Muscle layer of duodenum (tissue), 2 donors: ENCODE results near the gene GRK3.

Experiments used
- H3K27ac ChIP-seq: one replicate; pipeline ENCODE4 v1.7.0; 2013; ENCODE audit warnings: mild to moderate bottlenecking, low read length
- H3K27me3 ChIP-seq: one replicate; pipeline ENCODE4 v1.7.0; 2013; ENCODE audit warnings: low read depth, mild to moderate bottlenecking, control low read depth, low read length
- H3K36me3 ChIP-seq, 2 donors: one replicate each; pipeline ENCODE4 v1.7.0; 2013; ENCODE audit warnings: low read length in 2 of 2, control low read depth in 1 of 2, mild to moderate bottlenecking in 1 of 2; ENCODE audit not compliant: insufficient read depth in 2 of 2, control insufficient read depth in 1 of 2
- H3K4me1 ChIP-seq, 2 donors: one replicate each; pipeline ENCODE4 v1.7.0; 2013; ENCODE audit warnings: low read length in 2 of 2, mild to moderate bottlenecking in 2 of 2, control low read depth in 1 of 2, moderate library complexity in 1 of 2; ENCODE audit not compliant: insufficient read depth in 2 of 2, control insufficient read depth in 1 of 2
- H3K4me3 ChIP-seq, 2 donors: one replicate each; pipeline ENCODE4 v1.7.0; 2013; ENCODE audit warnings: low read length in 2 of 2, low read depth in 1 of 2, mild to moderate bottlenecking in 1 of 2
- H3K9me3 ChIP-seq, 2 donors: one replicate each; pipeline ENCODE4 v1.7.0; 2013; ENCODE audit warnings: low read length in 2 of 2, control low read depth in 1 of 2, mild to moderate bottlenecking in 1 of 2; ENCODE audit not compliant: control insufficient read depth in 1 of 2
- donor health status: healthy.

Gene GRK3

GRCh38 chr22:25669253-25670069, 105.0 kb downstream of the GRK3 start:
- Histone ChIP-seq H3K36me3 (no peaks in the 10 kb centered on the region), H3K4me3 (no peak overlapping the region), H3K9me3 (no peaks in the 10 kb centered on the region), H3K27me3 (no peaks in the 10 kb centered on the region), H3K4me1 (peaks cover 0 to 8% of the 10 kb centered on the region in 2 donors), H3K27ac (no peak overlapping the region)

GRCh38 chr22:25670070-25670461, 105.6 kb downstream of the GRK3 start:
- no peaks in the 10 kb centered on the region for H3K27me3 ChIP-seq
- peaks cover 0 to 8% of the 10 kb centered on the region in 2 donors for H3K4me1 ChIP-seq
- no peaks in the 10 kb centered on the region for H3K9me3 ChIP-seq
- H3K36me3 ChIP-seq: no peaks in the 10 kb centered on the region
- no peak overlapping the region for H3K4me3 ChIP-seq
- H3K27ac ChIP-seq: no peak overlapping the region

GRCh38 chr22:25672289-25673084, 108.0 kb downstream of the GRK3 start:
- H3K4me1 ChIP-seq: peaks cover 0 to 4% of the 10 kb centered on the region in 2 donors
- no peak overlapping the region for H3K27ac ChIP-seq
- H3K36me3 ChIP-seq: no peaks in the 10 kb centered on the region
- no peak overlapping the region for H3K4me3 ChIP-seq
- H3K9me3 ChIP-seq: no peaks in the 10 kb centered on the region
- no peaks in the 10 kb centered on the region for H3K27me3 ChIP-seq

- no peaks in the 10 kb centered on the region for H3K4me1 ChIP-seq
- H3K27ac ChIP-seq: no peak overlapping the region
- no peaks in the 10 kb centered on the region for H3K9me3 ChIP-seq
- H3K27me3 ChIP-seq: no peaks in the 10 kb centered on the region
- H3K36me3 ChIP-seq: peaks cover 0 to under 1% of the 10 kb centered on the region in 2 donors
- no peak overlapping the region for H3K4me3 ChIP-seq
Measured at GRCh38 chr22:25673713-25674112, 109.2 kb downstream of the GRK3 start.

GRCh38 chr22:25677631-25678030, 113.2 kb downstream of the GRK3 start:
- Histone ChIP-seq H3K36me3 (peaks cover 0 to 3% of the 10 kb centered on the region in 2 donors), H3K4me3 (no peak overlapping the region), H3K9me3 (no peaks in the 10 kb centered on the region), H3K27me3 (no peaks in the 10 kb centered on the region), H3K4me1 (no peaks in the 10 kb centered on the region), H3K27ac (no peak overlapping the region)

GRCh38 chr22:25680051-25680450, 115.6 kb downstream of the GRK3 start:
- Histone ChIP-seq H3K4me1 (no peaks in the 10 kb centered on the region), H3K27ac (no peak overlapping the region), H3K4me3 (no peak overlapping the region), H3K27me3 (no peaks in the 10 kb centered on the region), H3K36me3 (peaks cover 0 to 3% of the 10 kb centered on the region in 2 donors), H3K9me3 (no peaks in the 10 kb centered on the region)

- Histone ChIP-seq H3K27me3 (no peaks in the 10 kb centered on the region), H3K27ac (no peak overlapping the region), H3K9me3 (no peaks in the 10 kb centered on the region), H3K36me3 (peaks cover 0 to 3% of the 10 kb centered on the region in 2 donors), H3K4me1 (no peaks in the 10 kb centered on the region), H3K4me3 (no peak overlapping the region)
Measured at GRCh38 chr22:25680956-25681355, 116.5 kb downstream of the GRK3 start.

GRCh38 chr22:25682109-25682508, 117.6 kb downstream of the GRK3 start:
- Histone ChIP-seq H3K4me3 (no peak overlapping the region), H3K9me3 (no peaks in the 10 kb centered on the region), H3K36me3 (peaks cover 0 to 3% of the 10 kb centered on the region in 2 donors), H3K27me3 (no peaks in the 10 kb centered on the region), H3K4me1 (no peaks in the 10 kb centered on the region), H3K27ac (no peak overlapping the region)

GRCh38 chr22:25688627-25689026, 124.2 kb downstream of the GRK3 start:
- H3K9me3 ChIP-seq: no peaks in the 10 kb centered on the region

GRCh38 chr22:25689631-25690030, 125.2 kb downstream of the GRK3 start:
- Histone ChIP-seq H3K4me1 (no peaks in the 10 kb centered on the region), H3K27me3 (no peaks in the 10 kb centered on the region), H3K36me3 (peaks cover 0 to 22% of the 10 kb centered on the region in 2 donors), H3K9me3 (no peaks in the 10 kb centered on the region), H3K4me3 (no peak overlapping the region), H3K27ac (no peak overlapping the region)

More at GRCh38 chr22:25688627-25689026, 124.2 kb downstream of the GRK3 start:
- H3K27ac ChIP-seq: no peak overlapping the region
- H3K36me3 ChIP-seq: peaks cover 0 to 20% of the 10 kb centered on the region in 2 donors
- H3K27me3 ChIP-seq: no peaks in the 10 kb centered on the region
- no peaks in the 10 kb centered on the region for H3K4me1 ChIP-seq
- no peak overlapping the region for H3K4me3 ChIP-seq

- H3K4me1 ChIP-seq: no peaks in the 10 kb centered on the region
- H3K9me3 ChIP-seq: no peaks in the 10 kb centered on the region
- peaks cover 0 to 26% of the 10 kb centered on the region in 2 donors for H3K36me3 ChIP-seq
- H3K27ac ChIP-seq: no peak overlapping the region
- no peak overlapping the region for H3K4me3 ChIP-seq
- H3K27me3 ChIP-seq: no peaks in the 10 kb centered on the region
Measured at GRCh38 chr22:25690798-25691197, 126.3 kb downstream of the GRK3 start.
